HG03039 (cell line): Measurements from ENCODE around the gene SLC45A2.
"Not testable (repeated sequence)": the region's sequence is repeated elsewhere in the genome, so short reads cannot be mapped to it uniquely, and the experiment has no call there.

Experiments
- ATAC-seq: cut with Tn5 transposase; IDR thresholded peaks from one replicate; pipeline ENCODE4 v1.9.1; 2021; ENCODE audit warnings: mild to moderate bottlenecking, moderate library complexity; ENCODE audit not compliant: unreplicated experiment

SLC45A2 gene

DNA sequence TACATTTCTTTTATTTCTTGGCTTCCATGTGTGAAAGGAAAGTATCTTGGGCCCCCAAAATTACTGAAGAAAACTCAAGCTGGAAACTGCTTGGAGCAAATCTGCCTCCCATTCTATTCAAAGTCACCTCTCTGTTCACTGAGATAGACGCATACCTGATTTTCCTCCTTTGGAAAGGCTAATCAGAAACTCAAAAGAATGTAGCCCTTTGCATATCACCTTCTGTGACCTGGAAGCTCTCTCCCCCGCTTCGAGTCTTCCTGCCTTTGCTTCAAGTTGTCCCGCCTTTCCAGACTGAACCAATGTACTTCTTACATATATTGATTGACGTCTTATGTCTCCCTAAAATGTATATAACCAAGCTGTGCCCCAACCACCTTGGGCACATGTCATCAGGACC, 53.4 kb downstream of the SLC45A2 start:
- ATAC-seq = no peak

DNA sequence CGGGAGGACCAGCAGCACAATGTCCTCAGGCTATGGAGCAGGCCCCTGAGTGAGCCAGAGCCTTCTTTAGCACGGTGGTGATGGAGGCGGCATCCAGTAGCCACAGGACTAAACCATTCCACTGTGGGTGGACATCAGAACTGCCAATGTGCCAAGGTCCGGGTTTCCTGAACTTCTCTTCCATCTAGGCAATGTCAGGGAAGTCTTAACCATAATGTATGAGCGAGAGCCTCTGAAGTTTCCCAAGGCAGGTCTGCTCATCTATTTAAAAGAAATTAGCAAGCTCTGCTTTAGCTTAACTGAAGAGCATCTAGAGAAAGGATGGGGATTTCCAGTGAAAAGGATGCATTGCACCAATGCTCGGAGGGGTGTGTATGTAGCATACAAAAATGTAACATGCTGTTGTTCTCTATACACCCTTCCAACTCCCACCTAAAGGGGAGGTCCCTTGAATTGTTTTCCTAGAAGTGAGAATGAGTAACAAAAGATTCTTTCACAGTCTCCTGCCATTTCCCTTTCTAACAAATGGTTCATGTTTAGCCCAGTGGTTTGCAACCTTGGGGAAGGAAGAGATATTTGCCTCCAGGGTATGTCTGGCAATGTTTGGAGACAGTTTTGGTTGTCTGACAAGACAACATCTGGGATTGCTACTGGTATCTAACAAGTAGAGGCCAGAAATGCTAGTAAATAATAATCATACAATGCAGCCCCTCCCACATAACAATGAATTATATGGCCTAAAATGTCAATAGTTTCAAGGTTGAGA, 54.4 kb downstream of the SLC45A2 start:
- ATAC-seq = no peak

- no peak for ATAC-seq
Measured at GRCh38 chr5:33928283-33928682, 56.2 kb downstream of the SLC45A2 start.

- no peak for ATAC-seq
Measured at GRCh38 chr5:33927685-33928084, 56.8 kb downstream of the SLC45A2 start.

- no peak for ATAC-seq
Measured at GRCh38 chr5:33925278-33925677, 59.2 kb downstream of the SLC45A2 start.

GRCh38 chr5:33921002-33921401, 63.5 kb downstream of the SLC45A2 start:
- ATAC-seq = no peak

DNA sequence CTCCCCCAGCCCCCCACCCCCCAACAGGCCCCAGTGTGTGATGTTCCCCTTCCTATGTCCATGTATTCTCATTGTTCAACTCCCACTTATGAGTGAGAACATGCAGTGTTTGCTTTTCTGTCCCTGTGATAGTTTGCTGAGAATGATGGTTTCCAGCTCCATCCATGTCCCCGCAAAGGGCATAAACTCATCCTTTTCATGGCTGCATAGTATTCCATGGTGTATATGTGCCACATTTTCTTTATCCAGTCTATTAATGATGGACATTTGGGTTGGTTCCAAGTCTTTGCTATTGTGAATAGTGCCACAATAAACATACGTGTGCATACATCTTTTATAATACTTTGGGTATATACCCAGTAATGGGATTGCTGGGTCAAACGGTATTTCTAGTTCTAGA, 69.6 kb downstream of the SLC45A2 start:
- ATAC-seq = not testable (repeated sequence)

- not testable (repeated sequence) for ATAC-seq
Measured at GRCh38 chr5:33906248-33906647, 78.2 kb downstream of the SLC45A2 start.

DNA sequence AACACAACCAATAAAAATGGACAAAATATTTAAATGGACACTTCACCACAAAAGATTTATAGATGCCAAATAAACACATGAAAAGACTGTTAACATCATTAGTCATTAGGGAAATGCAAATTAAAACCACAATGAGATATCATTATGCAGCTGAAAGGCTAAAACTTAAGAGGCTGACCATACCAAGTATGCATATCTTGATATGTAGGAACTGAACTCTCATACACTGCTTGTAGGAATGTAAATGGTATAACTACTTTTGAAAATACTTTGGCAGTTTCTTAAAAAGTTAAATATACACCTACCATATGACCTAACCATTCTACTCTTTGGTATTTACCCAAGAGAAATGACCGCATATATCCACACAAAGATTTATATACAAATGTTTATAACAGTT, 79.1 kb downstream of the SLC45A2 start:
- no peak for ATAC-seq

DNA sequence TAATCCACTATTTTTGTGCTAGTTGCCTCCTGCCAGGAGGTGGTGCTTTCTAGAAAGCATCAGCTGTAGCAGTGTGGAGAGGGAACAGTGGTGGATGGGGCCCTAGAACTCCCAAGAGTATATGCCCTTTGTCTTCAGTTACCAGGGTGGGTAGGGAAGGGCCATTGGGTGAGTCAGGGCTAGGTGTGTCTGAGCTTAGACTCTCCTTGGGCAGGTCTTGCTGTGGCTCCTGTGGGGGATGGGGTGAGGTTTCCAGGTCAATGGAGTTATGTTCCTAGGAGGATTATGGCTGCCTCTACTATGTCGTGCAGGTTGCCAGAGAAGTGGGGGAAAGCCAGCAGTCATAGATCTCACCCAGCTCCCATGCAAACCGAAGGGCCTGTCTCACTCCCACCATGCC, 81.4 kb downstream of the SLC45A2 start:
- ATAC-seq = no peak

DNA sequence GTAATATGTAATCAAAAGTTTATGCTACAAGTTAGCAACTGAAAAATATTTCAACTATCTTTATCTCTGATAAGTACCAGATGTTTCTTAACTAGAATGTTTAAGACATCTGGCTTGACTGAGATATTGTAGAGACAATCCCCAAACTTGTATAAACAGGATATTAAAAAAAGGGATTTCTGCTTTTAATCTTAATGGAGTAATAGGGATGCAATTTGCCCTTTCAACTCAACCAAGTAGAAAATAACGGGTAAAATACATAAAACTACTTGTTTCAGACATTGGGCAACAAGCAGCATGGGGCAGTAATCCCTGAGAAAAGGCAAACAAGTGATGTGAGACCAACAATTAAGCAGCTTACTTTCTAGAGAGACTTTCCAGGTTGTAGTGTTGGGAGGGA, 83.3 kb downstream of the SLC45A2 start:
- ATAC-seq = no peak
